ENCODE results near the gene CTDNEP1. TPM values are rescaled to one million over a fixed set of nuclear protein-coding genes. Genes with fewer than 3 reads are reported as not detected.
A peak's percentile ranks its signal among the peaks of the same experiment; 100 is the strongest.

The CTDNEP1 gene
- total and polyA plus RNA-seq, 2 donors (not counting 3 experiments of a cell fraction or from before 2014, with no cell fraction given), result 130 to 143 TPM

DNA sequence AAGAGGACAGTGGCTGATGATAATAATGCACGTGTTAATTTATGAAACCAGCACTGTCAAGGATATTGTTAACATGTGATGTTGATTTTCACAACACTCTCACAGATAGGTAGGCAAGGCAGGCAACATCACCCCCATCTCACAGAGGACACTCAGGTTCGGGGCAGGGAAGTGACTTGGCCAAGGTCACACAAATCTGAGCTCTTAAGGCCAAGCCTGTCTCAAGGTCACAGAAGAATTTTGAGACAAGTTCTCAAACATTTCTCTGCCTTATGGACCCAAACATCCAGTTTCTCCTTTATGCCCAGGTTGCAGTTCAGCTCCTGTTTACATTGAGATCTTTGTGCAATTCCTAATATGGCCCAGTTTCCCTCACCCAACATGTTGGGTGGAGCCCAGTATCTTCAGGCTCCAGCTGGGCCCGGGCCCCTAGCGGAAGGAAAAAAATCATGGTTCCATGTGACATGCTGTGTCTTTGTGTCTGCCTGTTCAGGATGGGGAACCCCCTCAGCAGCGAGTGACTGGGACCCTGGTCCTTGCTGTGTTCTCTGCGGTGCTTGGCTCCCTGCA lies 31.3 kb upstream of the CTDNEP1 start:
- POLR2A ChIA-PET, result no interaction called here
- FAIRE-seq, result peak; percentile 12
- dilution Hi-C loops (cut with MboI; ENCODE audit: extremely low pct_ligation_motif_present, low sequenced_read_pairs) (no loop called here), intact Hi-C loops (cut with micrococcal nuclease) (no loop called here)
- no peaks in the 10 kb centered on the region for H3K79me2 ChIP-seq (ENCODE audit: control insufficient read depth, insufficient read depth, low read length)
- no peaks in the 10 kb centered on the region for H3K36me3 ChIP-seq (ENCODE audit: control insufficient read depth in 2 of 2, extremely low read depth in 1 of 2, insufficient read depth in 2 of 2, low read length in 2 of 2)
- no peak overlapping the region for H3K4me2 ChIP-seq (ENCODE audit: insufficient read depth, low read length)
- no peaks in the 10 kb centered on the region for H3K9me1 ChIP-seq (replicated peaks; ENCODE audit: control insufficient read depth, extremely low read depth, insufficient read depth, low read length)
- DNase-seq (ENCODE audit: low read depth, low spot score), result no peak
- H3K4me1 ChIP-seq (ENCODE audit: control insufficient read depth, extremely low read depth, insufficient read depth, low read length), result peaks cover 9% of the 10 kb centered on the region
- H2AFZ ChIP-seq (ENCODE audit: low read depth, low read length), result no peak overlapping the region
- no TSS peak for BruUV-seq (replicated peaks)
- TF ChIP-seq MYC (IDR thresholded peaks at IDR 0.05; ENCODE audit: low read depth, low read length) (no peak), POLR2AphosphoS5 (IDR thresholded peaks at IDR 0.05; ENCODE audit: insufficient read depth, low read depth, low read length) (no peak), EZH2 (IDR thresholded peaks at IDR 0.05; ENCODE audit: borderline replicate concordance, low read depth, low read length, severe bottlenecking) (no peak), GATA2 (IDR thresholded peaks at IDR 0.05; ENCODE audit: insufficient read depth, insufficient read length, low read depth, low read length) (no peak)
- peaks cover 5 to 13% of the 10 kb centered on the region in 2 experiments for H3K27me3 ChIP-seq (ENCODE audit: control insufficient read depth in 2 of 2, insufficient read depth in 2 of 2, low read length in 2 of 2)
- H3K9me3 ChIP-seq (replicated peaks; ENCODE audit: control insufficient read depth, insufficient read depth, low read length), result no peaks in the 10 kb centered on the region
- H3K4me3 ChIP-seq (replicated peaks in 1 of 3; ENCODE audit: insufficient read depth in 1 of 3, low read depth in 1 of 3, low read length in 3 of 3), result no peak overlapping the region
- CTCF ChIA-PET, result interaction anchor here (1.2 to 10.2 kb wide), 2 partner anchors 14 to 106 kb away, joined by 3 to 170 read pairs; no protein-coding TSS in a partner anchor
- no peak overlapping the region for H3K27ac ChIP-seq (ENCODE audit: insufficient read depth, low read depth, low read length)
- no peaks in the 10 kb centered on the region for H4K20me1 ChIP-seq (replicated peaks; ENCODE audit: control insufficient read depth, extremely low read depth, insufficient read depth, low read length)
- H3K9ac ChIP-seq (replicated peaks; ENCODE audit: extremely low read depth, insufficient read depth, low read length), result no peak overlapping the region

DNA sequence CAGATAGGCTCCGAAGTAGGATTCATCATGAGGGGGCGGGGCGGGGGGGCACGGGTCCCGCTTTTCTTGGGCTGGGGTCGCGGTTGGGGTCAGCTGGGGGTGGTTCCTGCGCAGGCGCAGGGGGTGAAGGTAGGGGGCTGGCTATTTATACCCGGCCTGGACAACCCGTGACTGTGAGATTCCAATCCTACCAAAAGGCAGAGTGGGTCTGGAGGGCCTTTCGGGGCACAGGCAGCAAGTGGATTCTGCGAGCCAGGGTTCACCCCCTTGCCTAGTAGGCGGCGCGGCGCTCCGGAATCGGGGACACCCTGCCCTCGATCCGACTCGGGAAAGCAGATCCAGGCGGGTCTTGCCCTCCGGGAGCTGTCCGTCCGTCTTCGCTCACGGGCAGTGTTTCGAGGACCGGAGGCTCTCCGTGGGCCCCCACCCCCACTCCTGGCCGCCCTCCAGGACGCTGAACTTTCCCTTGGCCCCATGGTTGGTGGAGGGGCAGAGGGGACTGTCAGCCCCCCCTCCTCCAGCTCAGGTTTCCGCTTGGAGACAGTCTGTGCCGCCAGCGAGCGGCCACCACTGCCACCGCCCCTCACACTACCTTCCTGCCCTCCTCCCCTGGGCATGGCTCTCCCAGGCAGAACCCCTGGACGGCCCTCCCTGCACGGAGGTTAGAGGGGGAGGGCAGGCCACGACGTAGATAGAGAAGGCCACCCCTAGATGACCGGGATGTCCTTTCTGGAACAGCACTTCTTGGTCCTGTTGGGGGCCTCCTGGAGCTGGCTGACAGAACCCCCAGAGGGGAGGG lies 30.6 kb upstream of the CTDNEP1 start:
- peaks cover 5 to 9% of the 10 kb centered on the region in 2 experiments for H3K27me3 ChIP-seq (ENCODE audit: control insufficient read depth in 2 of 2, insufficient read depth in 2 of 2, low read length in 2 of 2)
- H3K9me1 ChIP-seq (replicated peaks; ENCODE audit: control insufficient read depth, extremely low read depth, insufficient read depth, low read length), result no peaks in the 10 kb centered on the region
- no peaks in the 10 kb centered on the region for H3K9me3 ChIP-seq (replicated peaks; ENCODE audit: control insufficient read depth, insufficient read depth, low read length)
- ChIA-PET POLR2A (no interaction called here), CTCF (interaction anchor here (0.6 to 10.2 kb wide), 6 partner anchors 9 to 220 kb away, joined by 3 to 170 read pairs (median 4); partner anchors contain the start of gene GPS2)
- FAIRE-seq, result no peak
- no peaks in the 10 kb centered on the region for H4K20me1 ChIP-seq (replicated peaks; ENCODE audit: control insufficient read depth, extremely low read depth, insufficient read depth, low read length)
- no peak for TF ChIP-seq POLR2A (IDR thresholded peaks at IDR 0.05; ENCODE audit: low read depth, low read length)
- TF ChIP-seq CTCF (IDR thresholded peaks at IDR 0.05; ENCODE audit: extremely low read depth in 1 of 2, insufficient read depth in 1 of 2, low read depth in 1 of 2, low read length in 2 of 2), result no peak
- TF ChIP-seq POLR2AphosphoS5 (IDR thresholded peaks at IDR 0.05; ENCODE audit: insufficient read depth, low read depth, low read length), result no peak
- TF ChIP-seq EZH2 (IDR thresholded peaks at IDR 0.05; ENCODE audit: borderline replicate concordance, low read depth, low read length, severe bottlenecking), result peak; percentile 70
- dilution Hi-C loops (cut with MboI; ENCODE audit: extremely low pct_ligation_motif_present, low sequenced_read_pairs), result no loop called here
- no peak for DNase-seq (ENCODE audit: low read depth, low spot score)
- H3K27ac ChIP-seq (ENCODE audit: insufficient read depth, low read depth, low read length), result no peak overlapping the region
- peak overlapping the region in 1 of 3 experiments; percentile 28 for H3K4me3 ChIP-seq (replicated peaks in 1 of 3; ENCODE audit: insufficient read depth in 1 of 3, low read depth in 1 of 3, low read length in 3 of 3)
- H3K79me2 ChIP-seq (ENCODE audit: control insufficient read depth, insufficient read depth, low read length), result no peaks in the 10 kb centered on the region
- H3K4me2 ChIP-seq (ENCODE audit: insufficient read depth, low read length), result peak overlapping the region; percentile 62
- no peaks in the 10 kb centered on the region for H3K36me3 ChIP-seq (ENCODE audit: control insufficient read depth in 2 of 2, extremely low read depth in 1 of 2, insufficient read depth in 2 of 2, low read length in 2 of 2)
- peak overlapping the region; percentile 76 for H2AFZ ChIP-seq (ENCODE audit: low read depth, low read length)
- peaks cover 9% of the 10 kb centered on the region for H3K4me1 ChIP-seq (ENCODE audit: control insufficient read depth, extremely low read depth, insufficient read depth, low read length)
- BruUV-seq (replicated peaks), result no TSS peak
- intact Hi-C loops (cut with micrococcal nuclease), result loop anchor here (1.0 to 2.0 kb wide), 2 partner anchors 30 to 39 kb away; partner anchors contain the start of genes ELP5 and GABARAP
- no peak overlapping the region for H3K9ac ChIP-seq (replicated peaks; ENCODE audit: extremely low read depth, insufficient read depth, low read length)

All from endothelial cell of umbilical vein (primary cell).